HG03575 (cell line): ENCODE results near the gene CSTA.

Source experiments
- ATAC-seq: cut with Tn5 transposase; IDR thresholded peaks from one replicate; pipeline ENCODE4 v1.9.1; 2021; ENCODE audit not compliant: unreplicated experiment, insufficient number of reproducible peaks, low FRiP score; ENCODE audit errors: extremely low read depth

Gene CSTA, protein sequence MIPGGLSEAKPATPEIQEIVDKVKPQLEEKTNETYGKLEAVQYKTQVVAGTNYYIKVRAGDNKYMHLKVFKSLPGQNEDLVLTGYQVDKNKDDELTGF

DNA sequence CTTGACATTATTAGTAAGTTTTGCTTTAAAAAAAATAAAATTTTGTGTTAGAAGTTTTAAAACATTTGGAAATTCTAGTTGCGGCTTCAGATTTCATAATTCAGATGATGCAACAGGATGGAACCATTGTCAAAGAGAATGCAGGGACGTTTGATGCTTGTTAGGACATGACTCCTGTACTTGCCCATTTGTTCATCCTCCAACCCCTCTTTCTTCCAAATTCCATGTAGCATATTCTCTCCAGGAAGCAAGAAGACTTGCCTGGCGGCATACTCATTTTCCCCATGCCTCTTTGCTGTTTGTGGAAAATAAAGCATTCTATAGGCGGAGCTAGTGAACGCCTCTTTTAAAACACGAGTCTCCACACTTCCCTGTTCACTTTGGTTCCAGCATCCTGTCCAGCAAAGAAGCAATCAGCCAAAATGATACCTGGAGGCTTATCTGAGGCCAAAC is at the start of gene CSTA:
TSS of gene CSTA (plus strand) at position 378 of the 453 bp plus-strand sequence. CDS start at position 423, 45 bp downstream.
- no peak for ATAC-seq

DNA sequence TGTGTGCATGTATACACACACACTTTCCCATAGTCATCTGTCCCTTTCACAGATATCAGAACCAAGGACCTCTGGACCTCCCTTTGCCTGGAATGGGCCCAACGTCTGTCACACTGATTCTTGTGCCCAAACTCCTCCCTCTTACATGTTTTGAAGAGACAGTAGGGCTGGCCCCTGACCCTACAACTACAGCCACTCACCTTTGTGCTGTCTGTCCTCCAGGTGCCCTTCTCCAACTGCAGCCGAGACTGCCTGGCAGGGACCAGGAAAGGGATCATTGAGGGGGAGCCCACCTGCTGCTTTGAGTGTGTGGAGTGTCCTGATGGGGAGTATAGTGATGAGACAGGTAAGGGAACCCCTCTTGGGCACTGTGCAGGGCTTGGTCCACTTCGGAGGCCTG is 43.2 kb upstream of the CSTA start:
- ATAC-seq: no peak

DNA sequence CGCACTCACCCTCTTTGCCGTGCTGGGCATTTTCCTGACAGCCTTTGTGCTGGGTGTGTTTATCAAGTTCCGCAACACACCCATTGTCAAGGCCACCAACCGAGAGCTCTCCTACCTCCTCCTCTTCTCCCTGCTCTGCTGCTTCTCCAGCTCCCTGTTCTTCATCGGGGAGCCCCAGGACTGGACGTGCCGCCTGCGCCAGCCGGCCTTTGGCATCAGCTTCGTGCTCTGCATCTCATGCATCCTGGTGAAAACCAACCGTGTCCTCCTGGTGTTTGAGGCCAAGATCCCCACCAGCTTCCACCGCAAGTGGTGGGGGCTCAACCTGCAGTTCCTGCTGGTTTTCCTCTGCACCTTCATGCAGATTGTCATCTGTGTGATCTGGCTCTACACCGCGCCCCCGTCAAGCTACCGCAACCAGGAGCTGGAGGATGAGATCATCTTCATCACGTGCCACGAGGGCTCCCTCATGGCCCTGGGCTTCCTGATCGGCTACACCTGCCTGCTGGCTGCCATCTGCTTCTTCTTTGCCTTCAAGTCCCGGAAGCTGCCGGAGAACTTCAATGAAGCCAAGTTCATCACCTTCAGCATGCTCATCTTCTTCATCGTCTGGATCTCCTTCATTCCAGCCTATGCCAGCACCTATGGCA is 41.1 kb upstream of the CSTA start:
- ATAC-seq: no peak

DNA sequence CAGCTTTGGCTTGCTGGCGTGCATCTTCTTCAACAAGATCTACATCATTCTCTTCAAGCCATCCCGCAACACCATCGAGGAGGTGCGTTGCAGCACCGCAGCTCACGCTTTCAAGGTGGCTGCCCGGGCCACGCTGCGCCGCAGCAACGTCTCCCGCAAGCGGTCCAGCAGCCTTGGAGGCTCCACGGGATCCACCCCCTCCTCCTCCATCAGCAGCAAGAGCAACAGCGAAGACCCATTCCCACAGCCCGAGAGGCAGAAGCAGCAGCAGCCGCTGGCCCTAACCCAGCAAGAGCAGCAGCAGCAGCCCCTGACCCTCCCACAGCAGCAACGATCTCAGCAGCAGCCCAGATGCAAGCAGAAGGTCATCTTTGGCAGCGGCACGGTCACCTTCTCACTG is 40.6 kb upstream of the CSTA start:
- no peak for ATAC-seq

DNA sequence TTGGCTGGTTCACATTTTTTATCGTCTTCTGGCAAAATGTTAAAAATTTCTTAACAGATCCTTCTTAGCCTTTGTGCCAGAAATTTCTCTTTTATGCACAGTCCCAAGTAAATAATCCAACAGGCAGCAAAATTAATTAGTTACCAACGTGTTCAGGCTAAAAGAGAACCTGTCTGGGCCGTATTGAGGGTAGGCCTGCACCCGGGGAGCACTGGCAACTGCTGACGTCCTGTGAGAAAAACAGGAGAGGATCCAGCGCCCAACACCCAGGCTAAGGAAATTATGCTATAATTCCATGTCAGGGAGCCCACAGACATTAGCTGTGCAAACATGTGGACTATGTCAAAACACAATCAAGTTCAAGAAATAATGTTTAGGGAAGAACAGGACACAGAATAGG is 30.7 kb upstream of the CSTA start:
- ATAC-seq: no peak

DNA sequence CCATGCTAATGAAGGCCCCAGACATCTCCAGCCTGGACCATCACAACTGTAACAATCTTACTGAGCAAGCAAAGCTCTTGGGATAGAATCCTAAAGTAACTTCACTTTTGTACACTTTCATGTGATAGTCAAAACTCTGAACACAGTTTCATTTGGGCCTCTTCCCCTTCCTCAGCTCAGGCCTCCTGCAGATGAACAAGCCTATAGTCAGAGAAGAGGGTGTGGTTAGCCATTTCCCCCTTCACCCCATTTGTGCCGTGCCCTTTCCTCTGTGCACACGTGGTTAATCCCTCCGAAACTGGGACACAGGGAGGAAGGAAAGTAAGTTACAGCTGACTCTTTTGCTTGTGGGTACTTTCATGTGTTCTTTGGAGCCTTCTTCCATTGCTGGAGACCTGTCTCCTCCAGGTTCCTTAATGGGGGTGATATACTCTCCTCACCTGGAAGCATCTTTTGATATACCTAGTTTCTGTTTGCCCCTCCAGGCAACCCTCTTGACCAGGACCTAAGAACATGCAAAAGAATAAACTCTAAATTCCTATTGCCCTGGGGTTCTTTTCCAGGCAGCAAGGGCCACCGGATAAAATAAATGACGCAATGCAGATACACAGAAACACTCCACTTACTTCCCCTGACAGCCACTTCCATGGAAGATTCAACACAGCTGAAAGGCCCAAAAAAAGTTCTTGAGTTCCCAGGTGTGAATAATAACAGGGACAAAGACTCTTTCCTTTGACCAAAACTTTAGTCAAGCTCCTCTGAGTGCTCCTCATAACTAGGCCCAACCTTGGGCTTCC is 29.6 kb upstream of the CSTA start:
- no peak for ATAC-seq

DNA sequence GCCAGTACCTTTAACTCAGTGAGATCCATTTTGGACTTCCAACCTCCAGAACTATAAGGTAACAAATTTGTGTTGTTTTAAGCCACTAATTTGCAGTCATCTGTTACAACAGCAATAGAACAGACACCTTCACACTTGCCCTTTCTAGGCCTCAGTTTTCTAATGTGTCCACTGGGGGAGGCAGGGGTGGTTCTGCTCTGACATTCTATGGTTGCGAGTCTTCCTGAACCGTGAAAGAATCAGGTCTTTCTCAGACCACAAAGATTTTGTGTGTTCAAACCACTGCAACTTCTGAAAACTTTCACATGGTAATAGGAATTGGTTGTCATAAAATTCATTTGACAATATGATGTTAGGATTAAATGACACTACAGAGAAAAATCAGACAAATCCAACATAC is 26.8 kb upstream of the CSTA start:
- peak; percentile 43 for ATAC-seq

DNA sequence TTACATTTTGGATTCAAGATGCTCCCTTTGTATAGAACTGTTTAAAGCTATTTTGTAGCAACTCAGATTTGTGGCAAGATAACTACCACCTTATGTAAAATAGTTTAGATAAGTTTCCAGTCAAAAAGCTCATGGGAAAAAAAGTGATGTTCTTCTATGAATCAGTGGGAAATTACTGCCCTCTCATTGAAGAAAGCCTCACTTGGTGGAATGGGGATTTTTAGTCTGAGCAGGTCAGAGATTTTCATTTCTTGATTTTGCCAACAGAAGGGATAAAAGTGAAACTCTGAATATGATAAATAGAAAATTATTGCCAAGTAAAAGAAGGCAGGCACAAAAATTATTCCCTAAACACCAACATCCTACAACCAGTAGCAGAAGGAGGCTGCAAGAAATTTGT is 25.8 kb upstream of the CSTA start:
- ATAC-seq: no peak

DNA sequence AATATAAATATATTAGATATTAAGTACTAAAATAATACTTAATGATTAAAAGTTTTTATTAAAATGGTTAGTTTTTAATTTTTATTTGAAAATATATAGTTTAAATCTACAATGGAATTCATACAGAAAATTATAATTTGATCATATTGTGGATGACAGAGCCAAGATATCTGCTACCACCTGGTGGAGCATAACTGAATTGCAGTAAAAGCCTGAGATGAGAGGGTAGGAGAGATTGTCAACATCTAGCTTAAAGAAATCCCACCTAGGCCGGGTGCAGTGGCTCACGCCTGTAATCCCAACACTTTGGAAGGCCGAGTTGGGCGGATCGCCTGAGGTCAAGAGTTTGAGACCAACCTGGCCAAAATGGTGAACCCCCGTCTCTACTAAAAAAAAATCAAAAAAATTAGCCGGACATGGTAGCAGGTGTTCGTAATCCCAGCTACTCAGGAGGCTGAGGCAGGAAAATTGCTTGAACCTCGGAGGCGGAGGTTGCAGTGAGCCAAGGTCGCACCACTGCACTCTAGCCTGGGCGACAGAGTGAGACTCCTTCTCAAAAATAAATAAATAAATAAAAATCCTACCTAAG is 25.1 kb upstream of the CSTA start:
- no peak for ATAC-seq

DNA sequence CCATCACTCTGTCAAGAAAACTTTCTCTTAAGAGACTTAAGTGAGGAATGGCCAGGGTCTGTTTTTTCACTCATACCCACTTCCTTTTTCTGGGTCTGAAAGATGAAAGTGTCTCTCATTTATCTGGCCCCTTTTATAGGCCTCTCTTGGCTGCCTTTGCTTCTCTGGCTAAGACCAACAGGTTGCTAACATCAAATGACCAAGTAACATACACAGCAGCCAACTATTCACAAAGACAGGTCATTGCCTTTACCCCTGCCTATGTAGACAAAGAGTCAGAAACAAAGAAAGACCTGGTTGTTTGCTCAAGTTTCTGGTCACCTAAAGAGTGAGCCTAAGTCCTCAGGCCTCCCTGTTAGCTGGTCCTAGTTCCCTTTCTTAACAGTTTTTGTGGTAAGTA is 24.0 kb upstream of the CSTA start:
- no peak for ATAC-seq

DNA sequence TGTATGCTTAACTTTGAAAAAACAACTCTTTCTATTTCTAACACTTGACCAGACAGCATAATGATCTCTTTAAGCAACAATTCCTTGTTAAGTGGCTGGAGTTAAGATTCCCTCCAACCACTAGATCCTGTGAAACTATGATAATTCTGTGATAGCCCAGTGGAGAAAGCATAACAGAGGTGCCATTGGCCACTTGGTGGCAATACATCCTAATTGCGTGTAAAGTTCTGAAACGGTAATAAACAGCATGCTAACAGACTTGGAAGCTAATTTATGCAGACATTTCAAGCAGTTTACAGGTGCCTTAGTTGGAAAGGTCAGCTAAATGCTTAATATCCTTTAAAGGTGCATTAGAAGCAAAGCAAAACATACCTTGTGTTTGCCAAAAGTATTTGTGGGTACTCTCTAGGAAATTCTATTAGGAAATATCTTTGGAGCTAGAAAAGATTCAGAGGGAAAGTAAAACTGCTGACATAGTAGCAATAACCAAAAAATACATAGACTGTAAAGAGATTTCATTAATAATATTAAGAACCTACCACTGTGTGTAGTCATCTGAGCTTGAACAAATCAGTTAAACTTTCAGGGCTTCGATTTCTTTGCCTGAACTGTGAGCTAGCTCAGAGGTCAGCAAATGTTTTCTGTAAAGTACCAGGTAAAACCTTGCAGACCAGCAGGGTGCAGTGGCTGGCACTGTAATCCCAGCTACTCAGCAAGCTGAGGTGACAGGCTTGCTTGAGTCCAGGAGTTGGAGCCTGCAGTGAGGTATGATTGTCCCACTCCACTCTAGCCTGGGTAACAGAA is 19.0 kb upstream of the CSTA start:
- ATAC-seq: no peak

DNA sequence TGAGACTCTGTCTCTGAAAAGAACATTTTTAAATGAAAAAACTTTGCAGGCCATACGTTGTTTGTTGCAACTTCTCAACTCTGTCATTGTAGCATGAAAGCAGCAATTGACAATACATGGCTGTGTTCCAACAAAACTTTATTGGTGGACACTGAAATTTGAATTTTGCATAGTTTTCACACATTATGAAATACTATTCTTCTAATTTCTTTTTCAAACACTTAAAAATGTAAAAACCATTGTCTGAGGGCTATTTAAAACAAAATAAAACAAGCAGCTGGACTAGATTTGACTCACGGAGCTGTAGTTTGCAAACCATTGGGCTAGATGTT is 18.5 kb upstream of the CSTA start:
- no peak for ATAC-seq

DNA sequence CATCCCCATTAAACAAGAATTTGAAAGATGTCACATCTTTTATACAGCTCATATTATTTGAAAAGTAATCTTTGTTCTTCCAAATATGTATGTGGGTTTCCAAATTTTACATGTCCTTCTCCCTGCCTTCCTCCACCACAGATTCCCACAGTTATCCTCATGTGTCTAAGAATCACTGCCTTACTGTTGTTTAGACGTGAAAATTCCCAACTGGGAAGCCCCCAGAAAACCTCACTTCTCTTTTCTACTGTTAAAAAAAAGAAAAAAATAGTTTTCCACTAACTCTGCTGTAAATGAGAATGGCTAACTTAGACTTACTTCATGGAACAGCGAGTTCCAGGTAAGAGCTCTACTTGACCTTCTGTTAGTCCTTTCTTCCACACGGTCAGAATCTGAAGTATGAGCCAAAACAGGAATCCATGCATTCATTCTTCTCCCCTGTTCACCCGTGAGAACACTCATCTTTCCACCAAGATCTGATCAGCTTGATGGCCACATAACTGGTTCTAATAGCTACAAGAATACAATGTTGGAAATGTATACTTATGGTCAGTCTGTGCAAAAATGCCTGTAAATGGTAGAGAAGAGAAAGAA is 17.9 kb upstream of the CSTA start:
- ATAC-seq: no peak

DNA sequence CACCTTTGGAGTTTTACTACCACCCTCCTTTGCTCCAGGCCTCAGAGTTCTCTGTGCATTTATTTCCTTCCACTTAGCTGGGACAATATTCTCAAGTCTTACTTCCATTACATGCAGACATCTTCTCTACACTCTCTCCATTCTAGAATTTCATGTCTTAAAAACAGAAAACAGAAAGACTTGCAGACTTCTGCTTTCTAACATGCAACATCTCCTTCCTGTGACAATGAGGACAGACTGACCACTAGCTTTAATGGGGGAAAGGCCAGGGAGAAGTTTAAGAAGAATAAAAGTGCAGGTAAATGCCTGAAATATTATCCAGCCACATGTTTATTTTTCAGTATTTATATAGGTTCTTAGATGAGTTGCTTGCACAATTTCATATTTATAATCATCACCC is 17.1 kb upstream of the CSTA start:
- no peak for ATAC-seq

DNA sequence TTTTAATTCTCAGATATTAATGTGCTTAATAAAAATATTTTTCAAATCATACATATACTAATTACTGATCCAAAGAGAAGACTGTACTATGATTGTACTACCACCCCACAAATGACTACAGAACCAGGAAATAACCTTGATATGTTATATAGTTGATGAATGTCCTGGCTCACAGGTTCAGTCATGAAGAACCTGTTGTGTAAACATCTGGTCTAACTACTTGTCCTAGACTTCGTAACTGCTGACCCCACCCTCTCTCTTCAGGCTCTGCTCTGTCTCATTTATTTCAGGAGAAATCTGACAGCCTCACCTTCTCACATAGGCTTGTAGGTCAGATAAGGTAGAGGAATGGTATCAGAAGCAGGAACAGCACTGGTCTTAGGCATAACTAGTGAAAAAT is 14.7 kb upstream of the CSTA start:
- ATAC-seq: no peak

DNA sequence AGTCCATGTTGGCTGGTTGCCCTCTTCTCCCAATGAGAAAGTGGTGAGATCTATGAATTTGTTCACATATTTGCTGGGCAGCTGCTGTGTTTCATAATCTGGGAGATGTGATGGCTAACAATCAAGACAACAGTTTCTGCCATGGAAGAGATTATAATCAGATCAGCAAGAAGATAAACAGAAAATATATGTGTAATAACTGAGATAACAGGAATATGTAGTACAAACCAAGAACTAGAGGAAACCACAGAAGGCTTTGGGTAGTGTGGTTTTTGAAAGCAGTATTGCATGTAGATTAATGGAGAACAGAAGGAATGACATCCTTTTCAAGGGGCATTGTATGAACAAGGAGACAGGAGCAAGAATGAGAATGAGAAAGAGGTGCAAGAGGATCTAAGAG is 12.2 kb upstream of the CSTA start:
- ATAC-seq: no peak

DNA sequence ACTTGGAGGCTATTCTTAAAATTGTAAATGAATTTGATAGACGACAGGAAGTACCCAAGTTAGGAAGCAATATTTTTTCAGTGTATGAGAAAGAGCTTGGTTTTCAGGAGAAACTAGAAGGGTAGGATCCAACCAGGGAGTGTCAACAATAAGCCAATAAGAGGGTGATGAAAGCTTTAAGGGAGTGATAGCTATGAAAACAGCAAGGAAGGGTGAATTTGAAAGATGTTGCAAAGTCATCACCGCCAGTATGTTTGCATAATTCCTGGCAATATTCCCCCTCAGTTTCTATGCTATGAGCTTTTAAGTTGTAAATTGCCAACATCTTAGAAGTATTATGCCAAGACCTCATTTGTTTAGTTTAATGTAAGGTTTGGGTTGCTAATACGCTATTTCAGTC is 11.8 kb upstream of the CSTA start:
- no peak for ATAC-seq

DNA sequence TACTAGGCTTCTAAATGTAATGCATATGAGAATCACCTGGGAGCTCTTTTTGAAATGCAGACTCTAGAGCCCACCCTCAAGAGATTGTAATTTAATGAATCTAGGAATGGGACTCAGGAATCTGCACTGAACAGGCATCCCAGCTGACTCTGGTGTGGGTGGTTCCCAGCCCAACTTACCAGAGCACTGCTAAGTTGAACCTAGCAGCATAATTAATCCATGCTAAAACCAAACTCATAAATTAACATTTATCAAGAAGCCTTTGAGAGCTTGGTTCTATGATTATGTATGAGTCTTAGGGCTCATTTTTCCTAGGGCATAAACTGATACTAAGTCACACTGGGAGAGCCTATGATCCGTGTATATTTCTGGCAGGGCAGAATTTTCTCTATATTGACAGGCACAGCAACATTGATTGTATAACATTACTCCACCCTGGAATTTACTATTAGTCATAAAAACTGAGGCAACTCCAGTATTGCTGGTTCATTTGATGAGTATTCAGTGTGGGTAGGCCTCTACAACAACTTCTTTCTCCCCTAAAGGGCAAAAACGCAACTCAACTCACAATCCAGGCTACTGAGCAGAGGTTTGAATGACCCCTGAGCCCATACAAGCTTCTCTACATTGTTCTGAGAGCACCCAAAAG is 10.7 kb upstream of the CSTA start:
- no peak for ATAC-seq

DNA sequence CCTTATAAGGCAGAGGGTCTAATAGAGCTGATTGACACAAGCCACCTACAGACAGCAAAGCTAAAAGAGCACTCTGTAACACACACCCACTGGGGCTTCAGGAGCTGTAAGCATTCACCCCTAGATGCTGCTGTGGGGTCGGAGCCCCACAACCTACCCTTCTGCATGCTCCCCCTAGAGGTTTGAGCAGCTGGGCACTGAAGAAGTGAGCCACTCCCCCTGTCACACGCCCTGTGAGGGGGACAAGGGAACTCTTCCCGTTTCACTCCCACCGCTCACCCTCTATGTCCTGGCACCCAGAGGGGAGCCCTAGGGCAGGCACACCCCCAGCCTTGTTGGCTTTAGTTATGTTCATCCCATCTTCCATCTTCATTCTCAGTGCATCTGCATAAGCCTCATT is 9.4 kb upstream of the CSTA start:
- no peak for ATAC-seq
